ENCODE data around the gene CAMK1G.

CAMK1G gene

DNA sequence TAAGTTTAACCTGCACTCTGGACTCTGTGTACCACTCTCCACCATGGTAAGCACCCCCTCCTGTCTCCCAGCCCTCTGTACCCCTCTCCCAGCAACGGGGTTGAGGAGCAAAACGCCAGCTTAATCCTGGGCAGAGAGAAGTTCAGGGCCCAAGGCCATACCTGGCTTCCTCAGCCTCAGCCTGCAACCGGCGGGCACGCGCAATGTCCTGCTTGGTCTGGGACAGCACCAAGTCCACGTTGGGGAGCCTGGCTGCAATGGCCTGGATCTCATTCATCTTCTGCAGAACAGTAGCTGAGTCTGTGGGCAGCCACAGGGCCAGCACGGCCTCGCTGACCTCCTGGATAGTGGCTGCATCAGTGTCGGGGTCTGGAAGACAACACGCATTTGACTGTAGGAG is 34.8 kb downstream of the CAMK1G start:
- in situ Hi-C loops (cut with MboI; ENCODE audit: low sequenced_read_pairs) = no loop called here

DNA sequence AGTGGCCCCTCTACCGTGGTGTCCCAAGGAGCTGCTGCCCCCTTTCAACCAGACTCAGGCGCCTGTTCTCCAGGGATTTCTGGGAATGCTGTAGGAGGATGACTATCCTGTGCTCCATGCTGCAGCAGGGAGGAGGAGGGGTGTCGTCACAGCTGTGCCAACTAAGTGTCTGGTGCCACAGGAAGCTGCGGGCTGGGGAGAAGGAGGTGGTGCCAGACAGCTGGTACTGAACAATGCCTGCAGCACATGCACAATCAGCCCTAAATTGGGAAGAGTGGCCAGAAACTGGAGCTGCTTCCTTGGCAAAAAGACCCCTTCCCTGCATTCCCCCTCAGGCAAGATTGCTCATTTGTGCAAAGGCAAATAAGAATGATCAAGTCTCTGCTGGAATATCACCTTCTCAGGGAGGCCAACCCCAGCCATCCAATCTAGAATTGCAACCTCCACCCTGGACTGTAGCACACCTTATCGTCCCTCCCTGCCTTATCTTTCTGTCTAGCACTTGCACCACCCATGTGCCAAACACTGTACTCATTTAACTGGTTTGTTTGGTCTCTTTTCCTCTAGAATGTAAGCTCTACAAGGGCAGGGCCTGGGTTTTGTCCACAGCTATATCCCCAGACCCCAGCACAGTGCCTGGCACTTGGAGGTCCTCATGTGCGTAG is 35.4 kb downstream of the CAMK1G start:
- in situ Hi-C loops (cut with MboI; ENCODE audit: low sequenced_read_pairs) = no loop called here

- in situ Hi-C loops (cut with MboI; ENCODE audit: low sequenced_read_pairs) = no loop called here
These were observed 36.4 kb downstream of the CAMK1G start for GRCh38 chr1:209619696-209620486.

DNA sequence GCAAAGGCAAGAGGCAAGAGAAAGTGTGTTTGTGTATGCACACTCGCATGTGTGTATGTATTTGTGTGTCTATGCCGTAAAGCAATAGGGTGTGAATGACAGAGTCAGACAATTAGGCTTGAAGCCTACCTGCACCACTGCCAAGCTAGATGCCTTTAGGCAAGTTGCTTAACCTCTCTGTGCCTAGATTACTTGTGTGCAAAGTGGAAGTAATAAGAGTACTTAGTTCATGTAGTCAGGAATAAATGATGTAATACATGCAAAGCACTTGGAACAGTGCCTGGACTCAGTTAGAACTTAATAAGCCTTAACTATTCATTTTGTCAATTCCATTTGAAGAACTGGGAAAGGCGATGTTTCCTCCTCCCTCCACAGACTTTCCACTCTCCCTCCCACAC is 37.0 kb downstream of the CAMK1G start:
- in situ Hi-C loops (cut with MboI; ENCODE audit: low sequenced_read_pairs) = no loop called here

DNA sequence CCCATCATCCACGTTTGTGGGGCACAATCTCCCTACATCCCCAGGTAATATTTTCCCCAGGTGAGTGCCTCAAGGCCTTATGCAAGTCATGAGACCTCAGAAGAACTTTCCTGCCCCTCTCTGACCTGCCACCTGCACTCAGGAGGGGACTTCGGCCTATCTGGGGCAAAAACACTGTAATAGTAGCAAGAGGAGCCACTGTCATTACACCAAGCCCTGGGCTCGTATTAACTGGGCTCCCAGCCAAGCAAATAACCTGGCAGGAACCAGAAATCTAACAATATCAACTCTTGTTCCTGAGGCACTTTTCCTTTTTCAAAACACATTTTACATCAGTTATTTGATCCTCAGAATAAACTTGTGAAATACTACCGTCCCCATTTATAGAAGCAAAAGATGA is 37.8 kb downstream of the CAMK1G start:
- in situ Hi-C loops (cut with MboI; ENCODE audit: low sequenced_read_pairs) = no loop called here

DNA sequence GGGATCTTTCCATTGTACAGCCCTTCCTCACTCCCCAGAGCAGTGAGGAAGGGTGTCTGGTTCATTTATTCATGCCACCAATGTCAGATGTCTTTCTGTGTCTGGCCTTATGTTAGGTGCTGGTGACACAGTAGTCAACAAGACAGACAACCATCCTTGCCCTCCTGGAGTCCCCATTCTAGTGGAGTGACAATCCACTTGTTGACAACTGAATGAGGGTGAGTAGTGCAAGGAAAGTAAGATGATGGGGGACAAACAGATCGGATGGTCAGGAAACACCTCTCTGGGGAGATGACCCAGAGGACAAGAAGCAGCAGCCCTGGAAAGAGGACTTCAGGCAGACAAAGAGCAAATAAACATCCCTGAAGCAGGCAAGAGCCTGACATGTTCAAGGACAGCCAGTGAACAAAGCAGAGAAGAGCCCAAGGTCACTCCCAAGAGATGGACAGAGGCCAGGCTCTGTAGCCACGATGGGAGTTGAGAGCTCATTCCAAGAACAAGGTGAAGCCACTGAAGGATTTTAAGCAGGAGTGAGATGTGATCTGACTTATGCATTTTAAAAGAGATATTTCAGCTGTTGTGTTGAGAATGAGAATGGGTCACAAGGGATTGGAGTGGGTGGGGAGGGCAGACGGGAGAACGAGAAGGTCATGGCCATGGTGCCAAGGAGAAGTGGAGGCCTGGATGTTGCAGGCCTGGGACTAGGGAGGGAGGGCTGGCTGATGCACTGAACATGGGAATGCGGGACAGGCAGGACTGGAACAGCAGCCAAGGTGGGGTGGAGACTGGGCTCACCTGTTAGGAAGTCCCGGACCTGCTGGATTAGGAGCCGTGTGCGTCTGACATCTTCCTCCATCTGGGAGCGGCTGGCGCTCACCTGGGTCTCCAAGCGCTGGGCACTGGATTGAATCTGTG is 38.5 kb downstream of the CAMK1G start:
- in situ Hi-C loops (cut with MboI; ENCODE audit: low sequenced_read_pairs) = no loop called here

DNA sequence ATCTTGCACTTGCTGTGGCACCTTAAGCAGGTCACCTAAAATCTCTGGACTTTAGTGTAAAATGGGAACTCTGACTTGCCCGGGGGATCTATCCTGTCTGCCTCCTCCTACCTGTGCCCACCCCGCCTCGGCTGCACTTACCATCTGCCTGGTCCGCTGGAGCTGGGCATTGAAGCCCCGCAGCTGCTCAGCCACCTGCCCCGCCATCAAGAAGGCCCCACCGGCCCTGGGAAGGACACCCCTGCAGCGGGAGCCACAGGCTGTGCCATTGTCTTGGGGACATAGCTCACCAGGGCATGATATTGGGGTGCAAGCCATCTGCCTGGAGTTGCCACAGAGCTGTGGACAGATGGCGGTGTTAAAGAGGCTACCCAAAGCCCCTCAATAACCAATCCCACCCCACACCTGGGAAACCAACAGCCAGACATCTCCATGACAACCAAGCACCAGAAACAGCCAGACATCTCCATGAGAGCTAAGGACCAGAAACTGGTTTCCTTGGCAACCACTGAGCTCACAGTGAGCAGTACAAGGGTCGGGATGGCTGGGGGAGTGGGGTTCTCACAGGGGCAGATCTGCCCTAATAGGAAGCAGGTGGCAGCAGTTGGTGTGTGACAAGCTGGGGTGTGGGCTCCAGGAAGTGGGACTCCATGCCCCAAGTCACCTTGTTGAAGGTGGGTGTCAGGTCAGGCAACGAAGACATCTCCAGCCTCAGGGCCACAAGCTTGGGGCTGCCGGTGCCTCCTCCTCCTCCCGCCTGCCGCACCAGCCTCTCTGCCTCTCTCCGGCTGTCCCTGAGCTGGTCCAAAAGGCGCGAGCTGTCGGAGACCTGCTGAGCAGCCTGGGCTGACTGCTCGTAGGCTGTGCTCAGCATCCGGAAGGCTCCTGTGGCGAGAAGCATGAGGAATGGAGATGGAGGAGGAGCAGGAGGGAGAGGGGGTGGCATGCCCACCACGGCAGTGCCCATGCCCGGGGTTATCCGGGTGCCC is 39.6 kb downstream of the CAMK1G start:
- in situ Hi-C loops (cut with MboI; ENCODE audit: low sequenced_read_pairs) = no loop called here

DNA sequence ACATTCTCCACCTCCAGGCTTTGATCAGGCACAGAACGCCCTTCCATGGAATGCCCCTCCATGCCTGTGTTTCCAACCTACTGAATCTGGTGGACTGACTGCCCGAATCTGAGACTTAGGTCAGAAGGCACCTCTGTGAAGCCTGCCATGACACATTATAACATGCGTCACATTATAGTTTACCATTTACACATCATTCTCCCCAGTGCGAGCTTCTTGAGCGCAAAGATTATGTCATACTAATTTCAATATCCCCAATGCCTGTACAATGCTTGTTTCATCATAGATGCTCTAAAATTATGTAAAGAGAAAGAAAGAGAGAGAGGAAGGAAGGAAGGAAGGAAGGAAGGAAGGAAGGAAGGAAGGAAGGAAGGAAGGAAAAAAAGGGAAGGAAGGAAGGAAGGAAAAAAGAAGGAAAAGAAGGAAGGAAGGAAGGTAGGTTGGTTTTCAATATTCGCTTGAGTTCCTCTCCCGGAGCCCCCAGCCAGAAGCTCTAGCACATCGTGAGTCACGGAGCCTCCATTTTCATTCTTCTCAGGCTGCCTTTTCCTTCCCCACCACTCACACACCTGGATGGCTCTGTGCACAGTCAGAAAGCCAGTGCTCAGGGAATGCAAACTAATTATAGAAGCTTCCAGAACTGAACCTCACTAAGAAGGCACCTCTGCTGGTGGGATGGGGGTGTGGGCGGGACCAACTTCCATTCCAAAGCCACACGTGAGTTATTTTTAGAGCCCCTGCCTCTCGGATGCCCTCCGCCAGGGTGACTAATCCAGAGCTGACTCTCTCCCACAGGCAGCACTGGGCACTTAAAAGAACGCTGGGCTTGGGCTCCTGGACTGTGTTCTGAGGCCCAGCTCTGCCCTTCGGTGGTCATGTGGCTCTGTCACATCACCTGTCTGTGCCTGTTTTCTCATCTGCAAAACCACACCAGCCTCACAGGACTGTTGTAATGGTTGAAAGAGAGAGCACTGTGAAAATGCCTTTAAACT is 41.3 kb downstream of the CAMK1G start:
- in situ Hi-C loops (cut with MboI; ENCODE audit: low sequenced_read_pairs) = no loop called here

DNA sequence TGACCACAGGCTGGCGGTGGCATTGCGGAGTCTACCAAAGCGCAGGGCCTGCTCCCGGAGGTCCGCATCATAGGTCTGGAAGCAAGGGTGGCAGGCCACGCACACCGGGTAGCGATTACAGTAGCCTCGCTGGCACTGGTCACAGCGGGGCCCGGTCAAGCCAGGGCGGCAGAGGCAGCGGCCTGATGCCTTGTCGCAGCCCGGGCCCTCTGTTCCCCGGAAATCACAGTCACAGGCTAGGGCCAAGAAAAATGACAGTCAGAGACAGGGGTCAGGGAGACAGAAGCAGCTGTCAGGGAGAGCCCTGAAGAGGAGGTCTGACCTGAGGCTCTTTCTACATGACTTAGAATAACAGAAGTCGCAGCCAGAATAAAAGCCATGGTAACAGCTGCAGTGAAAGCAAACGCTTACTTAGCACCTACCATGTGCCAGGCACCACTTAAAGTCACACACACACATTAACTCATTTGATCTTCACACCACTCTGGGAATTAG is 42.3 kb downstream of the CAMK1G start:
- in situ Hi-C loops (cut with MboI; ENCODE audit: low sequenced_read_pairs) = no loop called here

GRCh38 chr1:209626346-209627026 is 43.0 kb downstream of the CAMK1G start:
- in situ Hi-C loops (cut with MboI; ENCODE audit: low sequenced_read_pairs) = no loop called here

- in situ Hi-C loops (cut with MboI; ENCODE audit: low sequenced_read_pairs) = no loop called here
These were observed 43.7 kb downstream of the CAMK1G start for GRCh38 chr1:209627027-209627731.

GRCh38 chr1:209627732-209628196 is 44.2 kb downstream of the CAMK1G start:
- in situ Hi-C loops (cut with MboI; ENCODE audit: low sequenced_read_pairs) = no loop called here

DNA sequence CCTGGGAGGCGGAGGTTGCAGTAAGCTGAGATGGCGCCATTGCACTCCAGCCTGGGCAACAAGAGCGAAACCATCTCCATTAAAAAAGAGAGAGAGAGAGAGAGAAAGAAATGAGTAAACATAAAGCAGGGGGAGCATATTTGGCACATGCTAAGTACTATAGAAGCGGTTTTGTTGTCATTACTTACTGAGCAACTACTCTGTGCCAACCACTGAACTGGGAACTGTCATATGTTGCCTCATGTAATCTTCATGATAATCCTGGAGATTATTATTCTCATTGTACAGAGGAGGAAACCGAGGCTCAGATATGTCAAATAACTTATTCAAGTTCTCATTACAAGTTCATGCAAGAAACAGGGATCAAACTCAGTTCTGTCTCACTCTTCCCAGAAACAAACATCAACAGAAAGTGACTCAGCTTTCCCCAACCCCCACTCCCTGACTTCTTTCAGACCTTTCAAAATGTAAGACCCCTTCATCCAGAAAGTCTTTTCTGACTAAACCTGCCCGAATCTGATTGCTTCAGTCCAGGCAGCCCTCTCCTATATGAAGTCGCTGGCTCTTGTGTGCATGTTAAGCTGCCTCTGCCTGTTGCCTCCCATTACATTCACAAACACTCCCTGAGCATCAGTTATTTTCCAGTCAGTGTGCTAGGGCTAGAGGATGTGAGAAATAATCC is 45.2 kb downstream of the CAMK1G start:
- in situ Hi-C loops (cut with MboI; ENCODE audit: low sequenced_read_pairs) = no loop called here

DNA sequence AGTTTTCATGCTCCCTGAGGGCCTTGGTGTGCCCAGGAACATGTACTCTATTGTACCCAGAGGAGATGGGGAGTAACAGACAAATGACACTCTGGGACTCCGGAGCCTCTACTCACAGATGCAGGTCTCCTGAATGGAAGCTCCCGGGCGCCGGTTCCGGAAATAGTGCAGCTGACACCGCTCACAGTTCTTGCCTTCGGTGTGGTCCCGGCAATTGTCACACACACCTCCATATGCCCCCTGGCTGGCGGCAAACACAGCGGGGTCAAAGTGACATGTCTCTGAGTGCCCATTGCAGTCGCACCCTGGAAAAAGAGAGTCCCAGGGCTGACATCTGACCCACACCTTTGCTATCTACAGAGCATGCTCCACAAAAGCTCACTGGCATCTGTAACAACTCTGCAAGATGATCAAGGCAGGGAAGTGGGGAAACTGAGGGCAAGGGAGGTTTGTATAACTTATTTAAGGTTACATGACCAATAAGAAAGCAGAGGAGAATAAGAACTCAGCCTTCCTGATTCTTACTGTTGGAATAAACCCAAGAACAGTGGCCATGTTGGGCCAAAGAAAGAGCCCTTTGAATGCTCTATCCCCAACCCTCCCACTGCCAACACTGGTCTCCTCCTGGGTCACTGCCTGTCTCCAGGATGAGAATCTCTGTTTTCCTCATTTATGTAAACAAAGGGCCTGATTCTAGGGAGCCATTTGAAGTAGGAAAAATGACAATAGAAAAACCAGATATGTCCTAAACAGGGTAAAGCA is 46.3 kb downstream of the CAMK1G start:
- in situ Hi-C loops (cut with MboI; ENCODE audit: low sequenced_read_pairs) = no loop called here

DNA sequence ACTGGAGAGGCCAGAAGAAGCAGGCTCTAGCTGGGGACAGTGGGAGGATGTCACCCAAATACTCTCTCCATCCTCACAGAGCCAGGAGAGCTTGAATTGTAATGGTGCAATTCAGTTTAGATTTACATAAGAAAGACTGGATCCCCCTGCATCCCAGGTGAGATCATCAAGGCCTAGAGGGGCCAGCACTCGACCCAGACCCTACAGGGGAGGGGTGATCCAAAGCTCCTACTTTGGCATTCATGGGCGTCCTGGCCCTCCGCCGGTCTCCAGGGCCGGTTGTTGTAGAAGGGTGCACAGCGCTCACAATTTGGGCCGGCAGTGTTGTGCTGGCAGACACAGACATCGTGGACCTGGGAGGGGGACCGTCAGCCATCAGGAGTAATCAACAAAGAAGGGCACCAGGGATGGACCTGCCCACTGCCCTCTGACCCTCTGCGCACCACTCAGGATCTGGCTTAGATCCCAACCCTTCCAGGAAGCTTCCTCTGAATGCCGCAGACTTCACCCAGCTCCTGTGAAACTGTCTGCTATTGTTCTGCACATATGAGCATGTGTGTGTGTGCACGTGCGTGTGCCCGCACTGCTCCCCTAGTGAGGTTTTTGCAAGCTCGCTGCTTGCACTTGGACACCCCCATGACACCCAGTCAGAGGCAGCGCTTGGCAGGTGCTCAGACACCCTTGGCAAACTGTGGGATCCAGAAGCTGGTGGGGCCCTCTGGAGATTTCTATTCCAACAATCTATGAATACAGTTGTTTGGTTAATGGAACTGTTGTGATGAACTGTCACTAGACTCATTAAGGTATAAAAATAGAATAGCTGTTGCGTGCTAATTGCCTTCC is 47.1 kb downstream of the CAMK1G start:
- in situ Hi-C loops (cut with MboI; ENCODE audit: low sequenced_read_pairs) = no loop called here
